ENCODE results near the gene CHD5. TPM values are rescaled to one million over a fixed set of nuclear protein-coding genes. Genes with fewer than 3 reads are reported as not detected.

Gene CHD5
- polyA plus RNA-seq, 1 donor (not counting 4 experiments of a cell fraction or from before 2014, with no cell fraction given) = 0.07 TPM

- FAIRE-seq = no peak
Observed at GRCh38 chr1:6081901-6082300, 98.2 kb downstream of the CHD5 start.

GRCh38 chr1:6080469-6080868, 99.7 kb downstream of the CHD5 start:
- Histone ChIP-seq H3K9ac (ENCODE audit: control insufficient read depth, extremely low read depth, insufficient read depth, low read length) (no peak overlapping the region), H2AFZ (ENCODE audit: control insufficient read depth, low read length) (no peak overlapping the region), H3K4me2 (ENCODE audit: control insufficient read depth, extremely low read depth, insufficient read depth, low read depth, low read length) (no peak overlapping the region), H3K27ac (ENCODE audit: control insufficient read depth, insufficient read depth, low read length) (no peak overlapping the region), H3K36me3 (ENCODE audit: control insufficient read depth in 2 of 2, extremely low read depth in 1 of 2, insufficient read depth in 2 of 2, low read length in 2 of 2) (no peaks in the 10 kb centered on the region), H3K79me2 (ENCODE audit: control insufficient read depth, insufficient read depth, low read length) (no peaks in the 10 kb centered on the region), H3K4me1 (ENCODE audit: control insufficient read depth, extremely low read depth, insufficient read depth, low read length) (no peaks in the 10 kb centered on the region), H3K4me3 (ENCODE audit: control insufficient read depth in 2 of 3, extremely low read depth in 1 of 3, insufficient read depth in 2 of 3, low read depth in 1 of 3, low read length in 3 of 3) (no peak overlapping the region), H4K20me1 (ENCODE audit: control insufficient read depth, extremely low read depth, insufficient read depth, low read length) (no peaks in the 10 kb centered on the region), H3K9me3 (ENCODE audit: control insufficient read depth, low read depth, low read length) (no peaks in the 10 kb centered on the region), H3K27me3 (ENCODE audit: control insufficient read depth, extremely low read depth, insufficient read depth, low read length) (peaks cover 8% of the 10 kb centered on the region), H3K9me1 (ENCODE audit: control insufficient read depth, extremely low read depth, insufficient read depth, low read length) (no peaks in the 10 kb centered on the region)
- DNase-seq (ENCODE audit: low read depth, low spot score) = no peak
- no peak for FAIRE-seq
- TF ChIP-seq EZH2 (IDR thresholded peaks at IDR 0.05; ENCODE audit: low read length) = no peak
- TF ChIP-seq, protein P1, sequence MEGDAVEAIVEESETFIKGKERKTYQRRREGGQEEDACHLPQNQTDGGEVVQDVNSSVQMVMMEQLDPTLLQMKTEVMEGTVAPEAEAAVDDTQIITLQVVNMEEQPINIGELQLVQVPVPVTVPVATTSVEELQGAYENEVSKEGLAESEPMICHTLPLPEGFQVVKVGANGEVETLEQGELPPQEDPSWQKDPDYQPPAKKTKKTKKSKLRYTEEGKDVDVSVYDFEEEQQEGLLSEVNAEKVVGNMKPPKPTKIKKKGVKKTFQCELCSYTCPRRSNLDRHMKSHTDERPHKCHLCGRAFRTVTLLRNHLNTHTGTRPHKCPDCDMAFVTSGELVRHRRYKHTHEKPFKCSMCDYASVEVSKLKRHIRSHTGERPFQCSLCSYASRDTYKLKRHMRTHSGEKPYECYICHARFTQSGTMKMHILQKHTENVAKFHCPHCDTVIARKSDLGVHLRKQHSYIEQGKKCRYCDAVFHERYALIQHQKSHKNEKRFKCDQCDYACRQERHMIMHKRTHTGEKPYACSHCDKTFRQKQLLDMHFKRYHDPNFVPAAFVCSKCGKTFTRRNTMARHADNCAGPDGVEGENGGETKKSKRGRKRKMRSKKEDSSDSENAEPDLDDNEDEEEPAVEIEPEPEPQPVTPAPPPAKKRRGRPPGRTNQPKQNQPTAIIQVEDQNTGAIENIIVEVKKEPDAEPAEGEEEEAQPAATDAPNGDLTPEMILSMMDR (optimal IDR thresholded peaks at IDR 0.05 in 1 of 3, IDR thresholded peaks at IDR 0.05 in 1 of 3, conservative IDR thresholded peaks at IDR 0.05 in 1 of 3; ENCODE audit: extremely low read depth in 1 of 3, insufficient read depth in 2 of 3, low read length in 3 of 3) = peak in 1 of 3 experiments; percentile 49
- dilution Hi-C loops (cut with MboI; ENCODE audit: extremely low pct_ligation_motif_present, low sequenced_read_pairs) = no loop called here

More at GRCh38 chr1:6081901-6082300, 98.2 kb downstream of the CHD5 start:
- no peak overlapping the region for H2AFZ ChIP-seq (ENCODE audit: control insufficient read depth, low read length)
- H3K9me1 ChIP-seq (ENCODE audit: control insufficient read depth, extremely low read depth, insufficient read depth, low read length) = no peaks in the 10 kb centered on the region
- H3K4me2 ChIP-seq (ENCODE audit: control insufficient read depth, extremely low read depth, insufficient read depth, low read depth, low read length) = no peak overlapping the region
- H3K79me2 ChIP-seq (ENCODE audit: control insufficient read depth, insufficient read depth, low read length) = no peaks in the 10 kb centered on the region
- no peaks in the 10 kb centered on the region for H3K36me3 ChIP-seq (ENCODE audit: control insufficient read depth in 2 of 2, extremely low read depth in 1 of 2, insufficient read depth in 2 of 2, low read length in 2 of 2)
- no peaks in the 10 kb centered on the region for H3K4me1 ChIP-seq (ENCODE audit: control insufficient read depth, extremely low read depth, insufficient read depth, low read length)
- H3K27ac ChIP-seq (ENCODE audit: control insufficient read depth, insufficient read depth, low read length) = no peak overlapping the region
- H3K9me3 ChIP-seq (ENCODE audit: control insufficient read depth, low read depth, low read length) = no peaks in the 10 kb centered on the region
- H4K20me1 ChIP-seq (ENCODE audit: control insufficient read depth, extremely low read depth, insufficient read depth, low read length) = no peaks in the 10 kb centered on the region
- H3K9ac ChIP-seq (ENCODE audit: control insufficient read depth, extremely low read depth, insufficient read depth, low read length) = no peak overlapping the region
- TF ChIP-seq EZH2 (IDR thresholded peaks at IDR 0.05; ENCODE audit: low read length) = no peak
- TF ChIP-seq, protein P1 (optimal IDR thresholded peaks at IDR 0.05 in 1 of 3, IDR thresholded peaks at IDR 0.05 in 1 of 3, conservative IDR thresholded peaks at IDR 0.05 in 1 of 3; ENCODE audit: extremely low read depth in 1 of 3, insufficient read depth in 2 of 3, low read length in 3 of 3) = no peak
- DNase-seq (ENCODE audit: low read depth, low spot score) = no peak
- H3K27me3 ChIP-seq (ENCODE audit: control insufficient read depth, extremely low read depth, insufficient read depth, low read length) = peaks cover 8% of the 10 kb centered on the region
- dilution Hi-C loops (cut with MboI; ENCODE audit: extremely low pct_ligation_motif_present, low sequenced_read_pairs) = no loop called here
- no peak overlapping the region for H3K4me3 ChIP-seq (ENCODE audit: control insufficient read depth in 2 of 3, extremely low read depth in 1 of 3, insufficient read depth in 2 of 3, low read depth in 1 of 3, low read length in 3 of 3)

All from keratinocyte (primary cell).